Hematopoietic multipotent progenitor cell treated with erythropoietin and hydrocortisone succinate and interleukin-3 and kit ligand, for 6 days (in vitro differentiated cells): ENCODE results near the gene PDE3A.
"Not testable (repeated sequence)": the region's sequence is repeated elsewhere in the genome, so short reads cannot be mapped to it uniquely, and the experiment has no call there.

ENCODE experiments used
- DNase-seq: peaks from one replicate; pipeline ENCODE4 v3.0.0-alpha.2; 2015

PDE3A gene

DNA sequence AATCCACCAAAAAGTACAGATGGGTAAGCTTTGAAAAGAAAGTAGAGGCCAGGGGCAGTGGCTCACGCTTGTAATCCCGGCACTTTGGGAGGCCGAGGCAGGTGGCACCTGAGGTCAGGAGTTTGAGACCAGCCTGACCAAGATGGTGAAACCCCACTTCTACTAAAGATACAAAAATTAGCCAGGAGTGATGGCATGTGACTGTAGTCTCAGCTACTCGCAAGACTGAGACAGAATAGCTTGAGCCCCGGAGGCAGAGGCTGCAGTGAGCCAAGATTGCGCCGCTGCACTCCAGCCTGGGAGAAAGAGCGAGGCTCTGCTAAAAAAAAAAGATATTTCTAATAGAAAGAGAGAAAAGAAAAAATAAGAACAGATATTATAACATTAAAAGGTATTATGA, 192.6 kb downstream of the PDE3A start:
- no peak for DNase-seq

GRCh38 chr12:20561871-20562270, 193.5 kb downstream of the PDE3A start:
- DNase-seq = no peak

DNA sequence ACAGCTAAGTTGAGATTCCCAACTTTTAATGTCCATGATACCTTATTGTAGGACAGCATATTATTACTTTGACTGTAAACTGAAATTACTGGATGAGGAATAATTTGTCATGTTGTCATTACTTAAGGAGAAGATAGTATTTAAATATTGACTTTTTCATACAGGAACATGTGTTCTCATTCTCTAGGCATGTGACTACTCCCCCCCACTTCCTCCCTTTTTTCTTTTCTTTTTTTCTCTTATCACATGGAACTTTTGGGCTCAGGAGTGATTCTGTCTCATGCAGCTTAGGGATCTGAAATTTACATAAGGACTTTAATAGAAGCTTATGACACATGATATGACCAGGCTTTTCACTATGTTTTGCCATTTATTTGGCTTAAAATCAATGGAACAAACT, 199.1 kb downstream of the PDE3A start:
- DNase-seq = no peak

GRCh38 chr12:20572451-20572850, 204.1 kb downstream of the PDE3A start:
- DNase-seq = no peak

GRCh38 chr12:20576528-20576927, 208.2 kb downstream of the PDE3A start:
- no peak for DNase-seq

DNA sequence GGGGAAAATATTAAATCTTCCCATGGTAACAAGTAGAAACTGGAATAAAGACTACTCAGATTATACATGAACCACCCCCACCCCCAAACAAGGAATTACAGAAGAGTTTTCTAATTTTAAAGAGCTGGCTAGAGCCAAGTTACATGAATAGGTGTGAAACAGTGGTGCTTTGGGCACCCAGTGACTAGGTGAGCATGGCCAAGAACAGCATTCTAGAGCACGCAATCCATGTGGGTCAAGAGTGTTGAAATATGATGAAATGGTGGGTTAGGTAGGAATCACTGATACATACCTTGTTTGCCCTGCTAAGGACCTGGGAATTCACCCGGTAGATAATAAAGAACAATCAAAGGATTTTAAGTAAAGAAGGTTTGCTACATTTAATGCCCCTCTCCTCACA, 208.7 kb downstream of the PDE3A start:
- no peak for DNase-seq

GRCh38 chr12:20578142-20578541, 209.8 kb downstream of the PDE3A start:
- no peak for DNase-seq

GRCh38 chr12:20585055-20585625, 216.8 kb downstream of the PDE3A start:
- DNase-seq = no peak

GRCh38 chr12:20585913-20586312, 217.6 kb downstream of the PDE3A start:
- DNase-seq = peak; percentile 41

DNA sequence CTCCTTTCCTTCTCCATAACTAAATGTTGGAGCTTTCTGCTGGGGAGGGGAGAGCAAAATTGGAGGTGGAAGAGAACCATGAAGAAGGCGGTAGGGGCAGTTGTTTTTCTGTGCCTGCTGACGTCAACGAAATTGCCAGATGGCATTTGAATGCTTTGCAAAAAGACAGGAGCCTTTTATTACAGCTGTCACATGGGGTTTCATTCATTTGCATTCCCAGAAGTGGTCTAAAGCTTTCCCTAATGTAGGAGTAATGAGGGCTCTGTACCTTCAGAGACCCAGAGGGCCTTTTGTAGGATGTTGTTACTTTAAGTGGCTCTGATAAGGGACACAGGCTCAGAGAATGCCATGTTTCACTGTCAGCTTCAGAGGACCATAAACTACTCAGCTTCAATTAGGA, 219.7 kb downstream of the PDE3A start:
- no peak for DNase-seq

DNA sequence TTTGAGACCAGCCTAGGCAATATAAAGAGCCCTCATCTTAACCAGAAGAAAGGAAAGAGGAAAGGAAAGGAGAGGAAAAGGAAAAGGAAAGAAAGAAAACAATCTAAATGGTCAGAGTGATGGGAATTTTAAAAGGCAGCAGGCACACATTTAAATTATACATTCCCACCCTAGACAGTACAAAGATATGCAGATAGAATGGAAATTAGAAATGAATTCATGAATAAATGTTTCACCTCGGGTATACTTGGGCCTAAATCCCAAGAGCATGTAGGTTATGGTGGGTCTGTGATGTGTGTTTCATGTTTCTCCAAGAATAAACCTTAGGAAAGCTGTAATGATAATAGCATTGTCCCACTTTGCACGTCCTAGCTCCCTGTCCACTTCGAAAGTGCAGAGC, 222.2 kb downstream of the PDE3A start:
- DNase-seq = no peak

- no peak for DNase-seq
These were observed 224.2 kb downstream of the PDE3A start for GRCh38 chr12:20592556-20592955.

- DNase-seq = no peak
These were observed 225.3 kb downstream of the PDE3A start for GRCh38 chr12:20593611-20594010.

DNA sequence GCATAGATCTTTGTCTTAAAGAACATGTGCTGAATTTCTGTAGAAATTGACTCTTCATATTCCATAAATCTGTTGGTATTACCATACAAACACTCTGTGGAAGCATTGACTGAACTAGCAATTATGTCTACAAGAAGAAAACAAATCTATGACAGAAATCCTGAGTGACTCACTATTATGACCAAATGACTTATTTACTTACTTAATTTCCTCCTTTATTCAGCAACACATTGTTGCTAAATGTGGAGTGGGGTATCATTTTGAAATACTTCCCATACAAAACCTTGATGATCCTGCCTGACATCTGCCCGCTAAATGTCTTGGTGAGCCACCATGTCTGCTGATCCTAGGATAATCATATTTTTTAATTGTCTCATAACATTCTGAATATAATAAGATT, 227.7 kb downstream of the PDE3A start:
- no peak for DNase-seq

DNA sequence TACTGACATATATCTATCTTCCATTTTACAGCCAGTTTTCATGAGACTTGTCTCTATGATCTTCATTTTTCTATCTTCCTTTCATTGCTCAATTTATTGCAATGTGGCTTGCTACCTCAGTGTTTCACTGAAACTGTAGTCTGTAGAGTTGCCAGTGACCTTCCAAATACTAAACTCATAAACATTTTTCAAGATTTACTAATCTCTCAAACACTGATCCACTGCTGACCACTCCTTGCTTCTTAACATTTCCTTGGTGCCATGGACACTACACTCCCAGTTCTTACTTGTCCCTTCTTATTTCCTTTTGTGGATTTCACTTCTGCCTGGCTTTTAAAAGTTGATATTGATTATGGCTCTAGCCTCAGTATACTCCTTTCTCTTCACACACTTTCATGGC, 231.4 kb downstream of the PDE3A start:
- DNase-seq = no peak

DNA sequence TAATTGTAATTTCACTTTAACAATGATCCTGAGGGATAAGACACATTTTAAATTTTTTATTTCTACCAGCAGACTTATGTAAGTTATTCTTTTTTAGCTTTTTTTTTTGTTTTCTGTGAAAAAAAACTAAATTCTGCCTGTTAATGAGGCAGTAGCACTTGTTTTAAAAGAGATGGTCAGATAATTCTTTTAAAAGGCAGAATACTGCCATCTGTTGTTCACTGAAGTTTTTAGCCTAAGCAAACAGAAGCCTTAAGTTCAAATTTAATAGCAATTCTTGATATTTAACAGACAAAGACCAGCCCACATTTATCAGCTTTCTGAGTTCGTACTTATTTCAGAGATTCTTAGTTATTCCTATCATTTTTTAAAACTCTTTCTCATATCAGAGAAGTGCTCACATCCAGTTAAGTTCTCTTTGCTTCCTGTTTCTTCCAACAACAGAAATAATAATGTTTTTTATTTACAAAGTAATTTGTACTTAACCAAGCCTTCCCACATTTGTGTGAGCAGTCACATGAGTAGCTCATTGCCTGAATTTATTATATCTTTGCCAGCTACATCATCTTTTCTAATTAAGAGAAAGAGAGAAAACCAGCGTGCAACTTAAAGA, 233.4 kb downstream of the PDE3A start:
- peak; percentile 58 for DNase-seq

DNA sequence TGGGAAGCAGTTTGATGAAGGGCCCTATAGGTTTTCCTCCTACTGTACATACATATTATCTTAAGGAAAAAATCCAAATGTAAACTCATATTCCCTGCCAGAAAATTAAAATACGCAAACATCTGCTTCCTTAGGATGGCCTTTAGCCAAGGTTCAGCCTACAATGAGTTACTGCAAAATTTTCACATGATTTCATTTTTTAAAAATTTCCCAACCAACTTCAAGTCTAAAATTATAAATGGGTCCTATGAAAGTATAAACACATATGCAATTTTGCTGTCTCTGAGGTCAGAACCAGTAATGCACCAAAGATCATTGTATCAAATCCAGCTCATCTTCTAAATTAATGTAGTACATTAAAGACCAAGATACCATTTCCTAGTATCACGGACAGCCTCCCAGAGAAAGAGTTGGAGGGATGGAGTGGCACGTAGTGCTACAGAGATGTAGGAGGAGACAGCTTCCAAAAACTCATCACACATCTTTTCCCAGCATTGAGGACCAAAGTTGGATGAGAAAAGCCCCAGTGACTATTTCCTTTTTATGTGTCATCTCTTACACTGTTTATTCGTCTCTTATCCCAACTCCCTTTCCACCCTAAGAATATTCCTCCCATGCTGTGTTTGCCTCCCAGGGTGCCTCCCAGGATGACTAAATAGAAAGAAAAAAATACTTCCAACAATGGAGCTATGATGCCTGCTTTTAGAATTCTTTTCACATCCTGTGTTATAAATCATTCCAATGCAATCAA, 234.5 kb downstream of the PDE3A start:
- no peak for DNase-seq

DNA sequence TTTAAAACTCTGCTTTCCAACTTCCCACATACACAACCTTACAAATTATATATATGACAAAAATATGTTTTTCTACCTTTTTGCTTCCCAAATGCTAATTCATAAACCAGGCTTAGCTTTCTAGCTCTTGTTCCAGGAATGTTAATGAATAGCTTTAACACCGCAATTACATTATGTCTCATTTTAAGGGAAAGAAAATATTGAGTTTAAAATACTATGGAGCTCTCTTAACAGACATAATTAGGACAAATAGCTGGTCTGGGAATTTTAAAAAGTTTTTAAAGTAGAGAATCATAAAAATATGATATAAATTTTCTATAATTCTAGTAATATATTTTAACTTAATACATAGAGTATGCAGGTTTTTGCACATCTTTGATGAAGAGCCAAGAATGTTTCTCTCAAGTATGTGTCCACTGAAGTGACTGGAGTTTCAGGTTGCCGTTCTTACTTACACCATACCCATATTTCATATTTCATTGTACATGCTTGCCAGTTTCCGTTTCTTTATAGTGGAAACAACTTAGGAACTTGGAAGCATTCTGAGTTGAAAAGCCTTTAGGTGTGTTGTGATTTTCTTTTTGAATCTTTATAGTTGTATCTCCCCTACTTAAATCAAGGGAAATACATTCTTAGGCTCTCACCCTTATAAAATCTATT, 236.2 kb downstream of the PDE3A start:
- DNase-seq = no peak

- DNase-seq = not testable (repeated sequence)
These were observed 246.7 kb downstream of the PDE3A start for GRCh38 chr12:20615020-20615419.

DNA sequence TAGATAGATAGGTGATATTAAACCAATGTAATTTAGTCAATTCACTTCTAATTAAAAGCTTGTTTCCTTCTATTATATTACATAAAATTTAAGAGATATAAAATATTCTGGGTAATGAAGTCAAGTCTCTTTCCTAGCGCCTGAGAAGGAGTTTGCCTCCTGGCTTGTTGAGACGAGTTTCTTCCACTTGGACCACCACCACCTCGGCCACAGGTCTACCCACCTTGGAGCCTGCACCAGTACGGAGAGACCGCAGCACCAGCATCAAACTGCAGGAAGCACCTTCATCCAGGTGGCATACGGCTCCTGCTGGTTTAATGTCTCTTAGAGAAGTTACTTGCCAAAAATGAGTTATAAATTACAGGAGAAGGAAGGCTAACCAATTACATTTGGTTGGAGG, 247.8 kb downstream of the PDE3A start:
- no peak for DNase-seq

DNA sequence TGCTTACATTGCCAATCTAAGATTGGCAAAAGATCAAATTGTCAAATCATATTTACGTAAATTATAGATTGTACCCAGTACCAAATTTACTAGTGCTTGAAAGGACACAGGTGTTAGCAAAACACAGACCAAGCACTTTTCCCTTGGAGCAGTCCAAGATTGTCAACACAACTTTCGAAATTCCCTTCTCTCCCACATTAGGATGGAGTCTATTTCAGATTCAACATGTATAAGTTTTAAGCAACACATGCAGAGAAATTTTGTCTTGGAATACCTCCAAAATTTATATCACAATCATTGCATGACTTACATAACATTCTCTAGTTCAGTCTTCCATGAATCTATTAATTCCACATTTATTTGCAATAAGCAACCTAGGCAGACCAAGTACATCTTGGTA, 251.9 kb downstream of the PDE3A start:
- DNase-seq = no peak

DNA sequence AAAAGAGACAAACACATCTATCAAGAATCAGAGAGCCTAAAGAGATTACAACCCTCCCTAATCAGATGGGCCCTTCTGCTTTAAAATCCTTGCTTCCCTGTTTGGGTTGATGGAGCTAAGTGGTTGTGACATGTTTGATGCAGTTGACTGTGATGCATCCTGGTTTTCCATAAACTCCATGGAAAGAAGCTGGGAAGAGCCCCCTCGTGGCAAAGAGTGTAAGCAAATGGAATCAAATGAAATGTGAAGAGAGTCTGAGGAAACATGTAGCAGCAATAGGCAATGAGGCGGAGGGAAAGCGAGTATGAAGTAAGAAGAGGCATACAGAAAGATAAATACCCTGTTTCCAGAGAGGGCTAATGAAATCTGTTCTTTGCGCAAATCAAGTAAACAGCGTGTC, 256.4 kb downstream of the PDE3A start:
- DNase-seq = no peak

- no peak for DNase-seq
These were observed 257.2 kb downstream of the PDE3A start for GRCh38 chr12:20625531-20625930.

- no peak for DNase-seq
These were observed 258.8 kb downstream of the PDE3A start for GRCh38 chr12:20627001-20627588.
